Nucleus accumbens (tissue), 56 donors: Measurements from ENCODE around the gene MYO10.
"Not testable (repeated sequence)": the region's sequence is repeated elsewhere in the genome, so short reads cannot be mapped to it uniquely, and the experiment has no call there.

ENCODE experiments used
- DNase-seq, 56 donors: peaks; one replicate each; lab custom pipeline; 2025; lab: John Stamatoyannopoulos, UW

Gene MYO10

GRCh38 chr5:16834029-16834428, 102.1 kb downstream of the MYO10 start:
- no peak for DNase-seq

GRCh38 chr5:16831326-16831725, 104.8 kb downstream of the MYO10 start:
- not testable (repeated sequence) for DNase-seq

GRCh38 chr5:16827755-16828154, 108.3 kb downstream of the MYO10 start:
- no peak for DNase-seq

GRCh38 chr5:16826379-16827125, 109.5 kb downstream of the MYO10 start:
- no peak for DNase-seq

- DNase-seq, result no peak
Measured at GRCh38 chr5:16819522-16820167, 116.4 kb downstream of the MYO10 start.

GRCh38 chr5:16815432-16815831, 120.7 kb downstream of the MYO10 start:
- no peak for DNase-seq

- no peak for DNase-seq
Measured at GRCh38 chr5:16812911-16813310, 123.2 kb downstream of the MYO10 start.

- DNase-seq, result no peak
Measured at GRCh38 chr5:16812448-16812847, 123.6 kb downstream of the MYO10 start.

GRCh38 chr5:16810208-16810854, 125.8 kb downstream of the MYO10 start:
- no peak for DNase-seq

- no peak for DNase-seq
Measured at GRCh38 chr5:16809395-16810207, 126.5 kb downstream of the MYO10 start.

GRCh38 chr5:16809010-16809394, 127.1 kb downstream of the MYO10 start:
- DNase-seq, result no peak

- DNase-seq, result no peak
Measured at GRCh38 chr5:16808021-16808420, 128.1 kb downstream of the MYO10 start.

- DNase-seq, result no peak
Measured at GRCh38 chr5:16807547-16807864, 128.6 kb downstream of the MYO10 start.

GRCh38 chr5:16806711-16807546, 129.2 kb downstream of the MYO10 start:
- DNase-seq, result no peak

- DNase-seq, result no peak
Measured at GRCh38 chr5:16805486-16805885, 130.6 kb downstream of the MYO10 start.

GRCh38 chr5:16803831-16804230, 132.3 kb downstream of the MYO10 start:
- no peak for DNase-seq

GRCh38 chr5:16800477-16800876, 135.6 kb downstream of the MYO10 start:
- no peak for DNase-seq

GRCh38 chr5:16799796-16800195, 136.3 kb downstream of the MYO10 start:
- no peak for DNase-seq

- no peak for DNase-seq
Measured at GRCh38 chr5:16797951-16798350, 138.1 kb downstream of the MYO10 start.

- no peak for DNase-seq
Measured at GRCh38 chr5:16794269-16794913, 141.7 kb downstream of the MYO10 start.
